WTC11 (cell line): ENCODE measurements around the gene RPL10A. TPM values are rescaled to one million over a fixed set of nuclear protein-coding genes. Genes with fewer than 3 reads are reported as not detected.
A peak's percentile ranks its signal among the peaks of the same experiment; 100 is the strongest.

Experiments used
- ATAC-seq: fragments of 200-7000 bp; cut with Tn5 transposase; 2 replicates; pipeline ENCODE4 v1.10.0; 2021; ENCODE audit warnings: mild to moderate bottlenecking, moderate library complexity
- CTCF ChIA-PET: fragments of 300-600 bp; sonication (Branson Sonifier 250); formaldehyde crosslinking; loops from one replicate; lab custom pipeline; 2021; ENCODE audit warnings: antibody characterized with exemption; lab: Charles Lee
- POLR2A ChIA-PET: fragments of 350-600 bp; sonication (Branson Sonifier 250); formaldehyde crosslinking; loops from one replicate; lab custom pipeline; 2021; ENCODE audit warnings: antibody characterized with exemption; lab: Charles Lee
- DNase-seq: peaks from one replicate; pipeline ENCODE4 v3.0.0; 2021; ENCODE audit warnings: low spot score
- H3K27ac Mint-ChIP-seq: 2 replicates; pipeline ENCODE4 v1.8.0; 2021; ENCODE audit warnings: mixed read lengths
- H3K27me3 Mint-ChIP-seq: 2 replicates; pipeline ENCODE4 v1.8.0; 2021; ENCODE audit warnings: low read depth, mild to moderate bottlenecking, moderate library complexity, mixed read lengths
- H3K36me3 Mint-ChIP-seq: 2 replicates; pipeline ENCODE4 v1.8.0; 2021; ENCODE audit warnings: mixed read lengths
- H3K4me1 Mint-ChIP-seq: 2 replicates; pipeline ENCODE4 v1.8.0; 2022; ENCODE audit warnings: mixed read lengths
- H3K4me3 Mint-ChIP-seq: 2 replicates; pipeline ENCODE4 v1.8.0; 2021; ENCODE audit warnings: mild to moderate bottlenecking, moderate library complexity, mixed read lengths
- H3K9me3 Mint-ChIP-seq: 2 replicates; pipeline ENCODE4 v1.8.0; 2021; ENCODE audit warnings: mixed read lengths
- ARID4B ChIP-seq: sonication (generic); formaldehyde crosslinking; IDR thresholded peaks from 2 replicates; pipeline ENCODE4 v1.8.0; 2023; ENCODE audit warnings: missing genetic modification reagents, mild to moderate bottlenecking, borderline replicate concordance
- CBFB ChIP-seq: sonication (generic); formaldehyde crosslinking; IDR thresholded peaks from 2 replicates; pipeline ENCODE4 v1.8.1; 2022; ENCODE audit warnings: mild to moderate bottlenecking, low read depth, missing genetic modification reagents
- EMX1 ChIP-seq: fragments of 250-450 bp; sonication (Bioruptor Pico); IDR thresholded peaks from 2 replicates; pipeline ENCODE4 v1.8.0; 2021; ENCODE audit warnings: mild to moderate bottlenecking
- ERG ChIP-seq: fragments of 250-450 bp; sonication (Bioruptor Pico); IDR thresholded peaks from 2 replicates; pipeline ENCODE4 v1.8.0; 2021; ENCODE audit warnings: mild to moderate bottlenecking
- GABPB1 ChIP-seq: sonication (generic); formaldehyde crosslinking; IDR thresholded peaks from 2 replicates; pipeline ENCODE4 v1.8.1; 2023; ENCODE audit warnings: mild to moderate bottlenecking, missing genetic modification reagents
- JAZF1 ChIP-seq: fragments of 250-450 bp; sonication (Bioruptor Pico); IDR thresholded peaks from 2 replicates; pipeline ENCODE4 v1.9.0; 2021; ENCODE audit warnings: moderate library complexity, mild to moderate bottlenecking, inconsistent platforms
- KAT7 ChIP-seq: sonication (generic); formaldehyde crosslinking; IDR thresholded peaks from 2 replicates; pipeline ENCODE4 v1.8.1; 2023; ENCODE audit warnings: missing genetic modification reagents, mild to moderate bottlenecking, borderline replicate concordance
- NFATC4 ChIP-seq: fragments of 250-450 bp; sonication (Bioruptor Pico); IDR thresholded peaks from 2 replicates; pipeline ENCODE4 v1.9.0; 2021; ENCODE audit warnings: mild to moderate bottlenecking
- NFYB ChIP-seq: sonication (generic); formaldehyde crosslinking; conservative IDR thresholded peaks from 2 replicates; pipeline ENCODE4 v1.8.0; 2022; ENCODE audit warnings: low read depth, missing genetic modification reagents
- PREB ChIP-seq: sonication (generic); formaldehyde crosslinking; IDR thresholded peaks from 2 replicates; pipeline ENCODE4 v1.8.1; 2022; ENCODE audit warnings: mild to moderate bottlenecking, missing genetic modification reagents, moderate library complexity, borderline replicate concordance
- PRRX2 ChIP-seq: fragments of 250-450 bp; sonication (Bioruptor Pico); IDR thresholded peaks from 2 replicates; pipeline ENCODE4 v1.8.0; 2021; ENCODE audit warnings: mild to moderate bottlenecking
- USF1 ChIP-seq: sonication (generic); formaldehyde crosslinking; IDR thresholded peaks from 2 replicates; pipeline ENCODE4 v1.8.0; 2022; ENCODE audit warnings: mild to moderate bottlenecking, missing genetic modification reagents
- ZMAT4 ChIP-seq: fragments of 250-450 bp; sonication (Bioruptor Pico); IDR thresholded peaks from 2 replicates; pipeline ENCODE4 v1.9.0; 2021; ENCODE audit warnings: mild to moderate bottlenecking
- ZNF232 ChIP-seq: sonication (generic); formaldehyde crosslinking; IDR thresholded peaks from 2 replicates; pipeline ENCODE4 v1.8.0; 2022; ENCODE audit warnings: mild to moderate bottlenecking, missing genetic modification reagents
- ZNF317 ChIP-seq: sonication (generic); formaldehyde crosslinking; IDR thresholded peaks from 2 replicates; pipeline ENCODE4 v1.8.1; 2023; ENCODE audit warnings: low read depth, mild to moderate bottlenecking, moderate library complexity, missing genetic modification reagents, borderline replicate concordance
- ZNF425 ChIP-seq: fragments of 250-450 bp; sonication (Bioruptor Pico); conservative IDR thresholded peaks from 2 replicates; pipeline ENCODE4 v1.9.0; 2021; ENCODE audit warnings: mild to moderate bottlenecking
- ZNF532 ChIP-seq: fragments of 250-450 bp; sonication (Bioruptor Pico); IDR thresholded peaks from 2 replicates; pipeline ENCODE4 v1.9.0; 2021; ENCODE audit warnings: mild to moderate bottlenecking, borderline replicate concordance
- total RNA-seq: library from RNA; stranded (reverse); gene quantifications from 3 replicates; pipeline ENCODE4 v1.2.3, GENCODE V29; 2021

RPL10A gene
- total RNA-seq, 1 experiment from 2014 or later: 1,829 TPM

GRCh38 chr6:35425284-35425683 is 42.9 kb upstream of the RPL10A start:
- H3K36me3 Mint-ChIP-seq: peaks cover 25% of the 10 kb centered on the region
- CTCF ChIA-PET: interaction anchor here (4.1 kb wide), 1 partner anchor 10 kb away, joined by 33 read pairs; no protein-coding TSS in a partner anchor
- TF ChIP-seq JAZF1 (CRISPR knock-in tag) (no peak), ZNF425 (CRISPR knock-in tag) (no peak), EMX1 (no peak), ZNF532 (CRISPR knock-in tag) (no peak), ZNF317 (CRISPR knock-in tag) (no peak), ERG (no peak)
- TF ChIP-seq, all 79 proteins: peak for 0
- Mint-ChIP-seq H3K4me1 (peaks cover 23% of the 10 kb centered on the region), H3K27me3 (no peaks in the 10 kb centered on the region), H3K4me3 (no peak overlapping the region), H3K27ac (no peak overlapping the region), H3K9me3 (peaks cover 18% of the 10 kb centered on the region)
- ATAC-seq (no peak), DNase-seq (no peak)
- POLR2A ChIA-PET: no interaction called here

- DNase-seq (no peak), ATAC-seq (no peak)
- Mint-ChIP-seq H3K27me3 (no peaks in the 10 kb centered on the region), H3K9me3 (peaks cover 20% of the 10 kb centered on the region), H3K4me3 (no peak overlapping the region), H3K27ac (peak overlapping the region; percentile 55), H3K4me1 (peaks cover 23% of the 10 kb centered on the region), H3K36me3 (peaks cover 25% of the 10 kb centered on the region)
- CTCF ChIA-PET: interaction anchor here (2.0 to 4.1 kb wide), 2 partner anchors 10 to 42 kb away, joined by 6 to 33 read pairs; partner anchors contain the start of gene RPL10A
- POLR2A ChIA-PET: no interaction called here
- TF ChIP-seq NFYB (CRISPR knock-in tag): no peak
- no peak for TF ChIP-seq ZNF317 (CRISPR knock-in tag)
- no peak for TF ChIP-seq ZNF232 (CRISPR knock-in tag)
- TF ChIP-seq PRRX2 (CRISPR knock-in tag): no peak
- TF ChIP-seq CBFB: no peak
- TF ChIP-seq USF1 (CRISPR knock-in tag): no peak
- no peak for TF ChIP-seq KAT7 (CRISPR knock-in tag)
- TF ChIP-seq PREB: no peak
- TF ChIP-seq GABPB1 (CRISPR knock-in tag): no peak
- TF ChIP-seq NFATC4 (CRISPR knock-in tag): no peak
- no peak for TF ChIP-seq ZMAT4 (CRISPR knock-in tag)
- TF ChIP-seq ERG: no peak
- TF ChIP-seq ARID4B (CRISPR knock-in tag): no peak
These were observed 42.1 kb upstream of the RPL10A start for GRCh38 chr6:35426074-35426473.
